Measurements from ENCODE around the gene EIF5B. TPM values are rescaled to one million over a fixed set of nuclear protein-coding genes. Genes with fewer than 3 reads are reported as not detected.

EIF5B gene
- total and polyA plus RNA-seq, 2 donors (not counting 1 experiment from before 2014, with no cell fraction given): 4.5 to 32.8 TPM

DNA sequence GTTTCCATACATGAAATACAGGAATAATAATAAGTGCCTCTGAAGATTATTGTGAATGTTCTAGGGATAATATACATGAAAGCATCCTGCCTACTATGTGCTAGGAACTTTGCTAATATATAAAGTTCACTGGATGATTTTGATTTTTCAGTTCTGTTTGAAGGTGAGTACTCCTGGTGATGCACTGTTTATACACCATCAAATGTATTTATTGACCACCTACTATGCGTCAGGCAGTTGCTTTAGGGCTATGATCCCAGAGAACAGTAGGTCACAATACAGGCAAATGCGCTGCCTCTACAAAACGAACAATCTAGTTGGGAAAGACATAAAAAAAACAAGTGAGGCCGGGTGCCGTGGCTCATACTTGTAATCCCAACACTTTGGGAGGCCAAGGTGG lies 11.8 kb upstream of the EIF5B start:
- no peaks in the 10 kb centered on the region for H3K9me3 ChIP-seq (ENCODE audit: control extremely low read depth in 1 of 3, control insufficient read depth in 2 of 3, insufficient read depth in 1 of 3, low read length in 2 of 3)
- H3K27ac ChIP-seq (ENCODE audit: low read length in 2 of 2): no peak overlapping the region
- ChIA-PET POLR2A (no interaction called here), CTCF (no interaction called here)
- H3K4me1 ChIP-seq (ENCODE audit: control insufficient read depth in 2 of 2, insufficient read depth in 2 of 2, low read length in 2 of 2): no peaks in the 10 kb centered on the region
- no peak overlapping the region for H3K4me3 ChIP-seq (ENCODE audit: control extremely low read depth in 1 of 5, extremely low read depth in 1 of 5, insufficient read depth in 1 of 5, low read depth in 2 of 5, low read length in 4 of 5)
- H3K4me2 ChIP-seq (replicated peaks; ENCODE audit: low read depth, low read length, poor library complexity, severe bottlenecking): no peak overlapping the region
- Mint-ChIP-seq H3K27me3 (no peaks in the 10 kb centered on the region), H3K27ac (no peak overlapping the region), H3K4me3 (no peak overlapping the region), H3K9me3 (ENCODE audit: insufficient read depth) (no peaks in the 10 kb centered on the region), H3K4me1 (peaks cover 3% of the 10 kb centered on the region)
- H3K36me3 ChIP-seq (replicated peaks in 1 of 2; ENCODE audit: control extremely low read depth in 1 of 2, control insufficient read depth in 1 of 2, extremely low read depth in 1 of 2, insufficient read depth in 2 of 2, low read length in 1 of 2): peaks cover 14 to 69% of the 10 kb centered on the region in 2 experiments
- H3K27me3 ChIP-seq (replicated peaks in 1 of 4; ENCODE audit: control extremely low read depth in 1 of 4, control insufficient read depth in 3 of 4, insufficient read depth in 4 of 4, low read length in 3 of 4): no peaks in the 10 kb centered on the region
- peaks cover 20% of the 10 kb centered on the region for H3K79me2 ChIP-seq (ENCODE audit: control insufficient read depth, insufficient read depth, low read length)
- H3K9ac ChIP-seq (ENCODE audit: low read length): no peak overlapping the region
- intact Hi-C loops (cut with micrococcal nuclease): no loop called here
- TF ChIP-seq EZH2 (IDR thresholded peaks at IDR 0.05; ENCODE audit: borderline replicate concordance, insufficient read depth, low read depth, low read length, poor library complexity, severe bottlenecking): no peak
- TF ChIP-seq, protein P1, sequence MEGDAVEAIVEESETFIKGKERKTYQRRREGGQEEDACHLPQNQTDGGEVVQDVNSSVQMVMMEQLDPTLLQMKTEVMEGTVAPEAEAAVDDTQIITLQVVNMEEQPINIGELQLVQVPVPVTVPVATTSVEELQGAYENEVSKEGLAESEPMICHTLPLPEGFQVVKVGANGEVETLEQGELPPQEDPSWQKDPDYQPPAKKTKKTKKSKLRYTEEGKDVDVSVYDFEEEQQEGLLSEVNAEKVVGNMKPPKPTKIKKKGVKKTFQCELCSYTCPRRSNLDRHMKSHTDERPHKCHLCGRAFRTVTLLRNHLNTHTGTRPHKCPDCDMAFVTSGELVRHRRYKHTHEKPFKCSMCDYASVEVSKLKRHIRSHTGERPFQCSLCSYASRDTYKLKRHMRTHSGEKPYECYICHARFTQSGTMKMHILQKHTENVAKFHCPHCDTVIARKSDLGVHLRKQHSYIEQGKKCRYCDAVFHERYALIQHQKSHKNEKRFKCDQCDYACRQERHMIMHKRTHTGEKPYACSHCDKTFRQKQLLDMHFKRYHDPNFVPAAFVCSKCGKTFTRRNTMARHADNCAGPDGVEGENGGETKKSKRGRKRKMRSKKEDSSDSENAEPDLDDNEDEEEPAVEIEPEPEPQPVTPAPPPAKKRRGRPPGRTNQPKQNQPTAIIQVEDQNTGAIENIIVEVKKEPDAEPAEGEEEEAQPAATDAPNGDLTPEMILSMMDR (IDR thresholded peaks at IDR 0.05): no peak
- ATAC-seq (ENCODE audit: low read depth) (no peak), DNase-seq (no peak)
- H2AFZ ChIP-seq (ENCODE audit: insufficient read depth, low read depth, low read length, poor library complexity, severe bottlenecking): no peak overlapping the region
- WGBS (ENCODE audit: insufficient coverage): 98% methylated on average over 5 of the region's 5 CpGs
- H4K20me1 ChIP-seq (ENCODE audit: control insufficient read depth, insufficient read depth, low read length, poor library complexity, severe bottlenecking): peaks cover 21% of the 10 kb centered on the region

DNA sequence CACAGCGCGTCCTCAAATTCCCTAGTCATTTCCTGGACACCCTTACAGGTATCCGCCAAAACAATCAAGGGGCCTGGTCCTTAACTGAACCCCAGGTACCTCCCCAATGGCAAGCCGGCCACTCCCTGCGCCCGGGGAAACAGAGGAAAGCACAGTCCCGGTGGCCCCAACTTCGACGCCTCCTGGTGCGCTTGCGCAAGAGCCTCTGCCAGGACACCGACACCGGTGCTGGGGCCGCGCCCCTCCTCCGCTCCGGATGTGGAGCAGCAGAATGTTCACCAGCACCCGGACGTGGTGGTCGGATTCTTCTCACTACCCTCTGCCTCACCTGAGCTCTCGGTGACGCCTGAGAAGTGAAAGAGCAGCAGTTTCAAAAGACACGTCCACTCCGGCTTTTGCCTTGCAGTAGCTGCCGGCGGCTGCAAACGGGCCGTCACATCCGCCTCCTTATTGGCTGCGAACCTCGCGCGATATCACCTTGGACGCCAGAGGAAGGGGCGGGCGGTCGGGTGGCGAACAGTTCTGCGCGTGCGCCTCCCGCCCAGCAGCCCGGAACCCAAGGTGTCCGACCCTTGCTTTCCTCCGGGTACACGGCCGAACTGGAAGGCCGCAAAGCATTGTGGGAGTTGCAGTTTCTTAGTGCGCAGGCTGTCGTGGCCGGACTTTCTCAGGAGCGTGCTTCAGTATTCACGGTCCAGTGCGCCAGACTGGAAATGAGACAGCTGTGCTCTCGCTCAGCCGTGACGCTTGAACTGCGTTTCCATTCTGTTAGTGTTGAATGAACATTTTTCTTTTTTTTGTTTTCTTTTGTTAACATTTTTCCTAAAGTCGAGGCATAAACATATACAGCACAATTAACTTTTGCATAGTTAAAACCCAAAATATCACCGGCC lies 1.0 kb upstream of the EIF5B start, which contains the start of gene TXNDC9:
Gene TXNDC9 (minus strand): TSS at position 423 of the 893 bp plus-strand sequence. CDS start 3,123 bp downstream, outside the sequence.
- peaks cover 18% of the 10 kb centered on the region for H4K20me1 ChIP-seq (ENCODE audit: control insufficient read depth, insufficient read depth, low read length, poor library complexity, severe bottlenecking)
- peak within 1 kb of the TSS; percentile 81 for H3K4me2 ChIP-seq (replicated peaks; ENCODE audit: low read depth, low read length, poor library complexity, severe bottlenecking)
- WGBS (ENCODE audit: insufficient coverage): under 1% methylated on average over 54 of the region's 60 CpGs
- peak within 1 kb of the TSS; percentile 90 to 93 for H3K27ac ChIP-seq (ENCODE audit: low read length in 2 of 2)
- Mint-ChIP-seq H3K4me3 (no peak within 1 kb of the TSS), H3K27ac (no peak within 1 kb of the TSS), H3K4me1 (peaks cover 28% of the 10 kb centered on the region), H3K27me3 (no peaks in the 10 kb centered on the region), H3K9me3 (ENCODE audit: insufficient read depth) (no peaks in the 10 kb centered on the region)
- no peaks in the 10 kb centered on the region for H3K27me3 ChIP-seq (replicated peaks in 1 of 4; ENCODE audit: control extremely low read depth in 1 of 4, control insufficient read depth in 3 of 4, insufficient read depth in 4 of 4, low read length in 3 of 4)
- peaks cover 72% of the 10 kb centered on the region for H3K79me2 ChIP-seq (ENCODE audit: control insufficient read depth, insufficient read depth, low read length)
- H3K4me1 ChIP-seq (ENCODE audit: control insufficient read depth in 2 of 2, insufficient read depth in 2 of 2, low read length in 2 of 2): peaks cover 14 to 31% of the 10 kb centered on the region in 2 donors
- ChIA-PET POLR2A (interaction anchor here (0.6 to 2.0 kb wide), 7 partner anchors 30 to 1690 kb away, joined by 3 to 7 read pairs (median 5); partner anchors contain the start of genes C2orf15, COX5B, LIPT1 and REV1), CTCF (interaction anchor here (1.0 to 2.2 kb wide), 7 partner anchors 152 to 926 kb away, joined by 3 to 14 read pairs (median 6); partner anchors contain the start of genes LIPT1, MITD1, REV1 and TSGA10)
- no peaks in the 10 kb centered on the region for H3K9me3 ChIP-seq (ENCODE audit: control extremely low read depth in 1 of 3, control insufficient read depth in 2 of 3, insufficient read depth in 1 of 3, low read length in 2 of 3)
- H3K36me3 ChIP-seq (replicated peaks in 1 of 2; ENCODE audit: control extremely low read depth in 1 of 2, control insufficient read depth in 1 of 2, extremely low read depth in 1 of 2, insufficient read depth in 2 of 2, low read length in 1 of 2): peaks cover 6 to 19% of the 10 kb centered on the region in 2 experiments
- ATAC-seq (ENCODE audit: low read depth): peak; percentile 73
- peak within 1 kb of the TSS; percentile 90 for H2AFZ ChIP-seq (ENCODE audit: insufficient read depth, low read depth, low read length, poor library complexity, severe bottlenecking)
- peak within 1 kb of the TSS; percentile 86 for H3K9ac ChIP-seq (ENCODE audit: low read length)
- TF ChIP-seq EZH2 (IDR thresholded peaks at IDR 0.05; ENCODE audit: borderline replicate concordance, insufficient read depth, low read depth, low read length, poor library complexity, severe bottlenecking): no peak
- TF ChIP-seq, protein P1 (IDR thresholded peaks at IDR 0.05): no peak
- peak within 1 kb of the TSS; percentile 78 to 95 (median 87) for H3K4me3 ChIP-seq (ENCODE audit: control extremely low read depth in 1 of 5, extremely low read depth in 1 of 5, insufficient read depth in 1 of 5, low read depth in 2 of 5, low read length in 4 of 5)
- peak; percentile 99 for DNase-seq
- intact Hi-C loops (cut with micrococcal nuclease): loop anchor here (1.0 to 5.0 kb wide), 7 partner anchors 155 to 925 kb away; partner anchors contain the start of genes C2orf15, COA5, MGAT4A and MITD1

All from B cell (primary cell).